SK-N-SH treated with all-trans-retinoic acid at 6 μM for 48 hours (cell line): ENCODE results near the gene MRPL33.

ENCODE experiments used
- ARNTL ChIP-seq: fragments of 450-650 bp; formaldehyde crosslinking; IDR thresholded peaks from 2 replicates; pipeline ENCODE4 v1.5.0; 2020; ENCODE audit warnings: low read depth, mild to moderate bottlenecking, moderate library complexity, borderline replicate concordance
- BACH2 ChIP-seq: fragments of 250-450 bp; sonication (Bioruptor Pico); IDR thresholded peaks from 2 replicates; pipeline ENCODE4 v1.9.0; 2021; ENCODE audit warnings: mild to moderate bottlenecking, borderline replicate concordance
- ISL1 ChIP-seq: fragments of 250-450 bp; sonication (Bioruptor Pico); IDR thresholded peaks from 2 replicates; pipeline ENCODE4 v2.1.2; 2022; ENCODE audit warnings: mild to moderate bottlenecking, moderate library complexity
- PATZ1 ChIP-seq: fragments of 250-450 bp; sonication (Bioruptor Pico); IDR thresholded peaks from 2 replicates; pipeline ENCODE4 v1.8.0; 2020; ENCODE audit warnings: mild to moderate bottlenecking, moderate library complexity, borderline replicate concordance
- RARB ChIP-seq: fragments of 250-450 bp; sonication (Bioruptor Pico); IDR thresholded peaks from 2 replicates; pipeline ENCODE4 v1.8.0; 2021; ENCODE audit warnings: mild to moderate bottlenecking, moderate library complexity
- TCF4 ChIP-seq: fragments of 250-450 bp; sonication (Bioruptor Pico); IDR thresholded peaks from 2 replicates; pipeline ENCODE4 v1.8.0; 2021; ENCODE audit warnings: mild to moderate bottlenecking, moderate library complexity, borderline replicate concordance
- ZFP3 ChIP-seq: fragments of 250-450 bp; sonication (Bioruptor Pico); IDR thresholded peaks from 2 replicates; pipeline ENCODE4 v1.5.0; 2020; ENCODE audit warnings: mild to moderate bottlenecking, moderate library complexity
- ZFP30 ChIP-seq: fragments of 450-650 bp; formaldehyde crosslinking; IDR thresholded peaks from 2 replicates; pipeline ENCODE4 v1.5.0; 2022; ENCODE audit warnings: mild to moderate bottlenecking, moderate library complexity
- TF ChIP-seq, protein P1 (sequence below): fragments of 250-450 bp; sonication (Bioruptor Pico); IDR thresholded peaks from 2 replicates; pipeline ENCODE4 v1.5.1; 2020; ENCODE audit warnings: low read depth, mild to moderate bottlenecking, moderate library complexity

DNA sequence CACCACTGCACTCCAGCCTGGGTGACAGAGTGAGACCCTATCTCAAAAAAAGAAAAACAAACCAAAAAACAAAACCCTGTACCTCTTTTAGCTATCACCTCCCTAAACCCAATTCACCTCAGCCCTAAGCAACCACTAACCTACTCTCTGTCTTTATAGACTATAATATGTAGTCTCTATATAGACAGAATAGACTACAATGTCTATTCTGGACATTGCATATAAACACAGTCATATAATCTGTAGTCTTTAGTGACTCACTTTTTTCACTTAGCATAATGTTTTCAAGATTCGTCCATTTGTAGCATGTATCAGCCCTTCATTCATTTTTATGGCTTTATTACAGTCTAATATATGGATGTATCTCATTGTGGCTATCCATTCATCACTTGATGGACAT, 37.2 kb upstream of the MRPL33 start:
- TF ChIP-seq BACH2 (CRISPR knock-in tag) (no peak), PATZ1 (CRISPR knock-in tag) (no peak), ZFP30 (CRISPR knock-in tag) (no peak), ARNTL (CRISPR knock-in tag) (no peak), ISL1 (CRISPR knock-in tag) (no peak), RARB (CRISPR knock-in tag) (no peak), TCF4 (CRISPR knock-in tag) (no peak), ZFP3 (no peak)
- TF ChIP-seq, protein P1, sequence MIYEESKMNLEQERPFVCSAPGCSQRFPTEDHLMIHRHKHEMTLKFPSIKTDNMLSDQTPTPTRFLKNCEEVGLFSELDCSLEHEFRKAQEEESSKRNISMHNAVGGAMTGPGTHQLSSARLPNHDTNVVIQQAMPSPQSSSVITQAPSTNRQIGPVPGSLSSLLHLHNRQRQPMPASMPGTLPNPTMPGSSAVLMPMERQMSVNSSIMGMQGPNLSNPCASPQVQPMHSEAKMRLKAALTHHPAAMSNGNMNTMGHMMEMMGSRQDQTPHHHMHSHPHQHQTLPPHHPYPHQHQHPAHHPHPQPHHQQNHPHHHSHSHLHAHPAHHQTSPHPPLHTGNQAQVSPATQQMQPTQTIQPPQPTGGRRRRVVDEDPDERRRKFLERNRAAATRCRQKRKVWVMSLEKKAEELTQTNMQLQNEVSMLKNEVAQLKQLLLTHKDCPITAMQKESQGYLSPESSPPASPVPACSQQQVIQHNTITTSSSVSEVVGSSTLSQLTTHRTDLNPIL (CRISPR knock-in tag), result no peak
